HL-60 (cell line): ENCODE measurements around the gene DMD.

Experiments
- DNase-seq, 2 experiments: peaks; one replicate each; pipeline ENCODE4 v3.0.0-alpha.2; 2010 to 2020; ENCODE audit warnings: low read depth in 1 of 2, low spot score in 1 of 2
- H3K27ac ChIP-seq: fragments of 250-450 bp; sonication (Bioruptor Pico); replicated peaks from 2 replicates; pipeline ENCODE4 v1.5.1; 2020; ENCODE audit warnings: mild to moderate bottlenecking, moderate library complexity
- H3K27me3 ChIP-seq: fragments of 250-450 bp; sonication (Bioruptor Pico); 2 replicates; pipeline ENCODE4 v1.5.1; 2021; ENCODE audit warnings: mild to moderate bottlenecking, moderate library complexity; ENCODE audit not compliant: insufficient read depth, poor library complexity, severe bottlenecking
- H3K4me3 ChIP-seq: replicated peaks from 2 replicates; pipeline ENCODE4 v1.5.1; 2011; ENCODE audit warnings: mild to moderate bottlenecking, control low read depth, low read length; ENCODE audit not compliant: insufficient read depth
- GABPA ChIP-seq: IDR thresholded peaks from 2 replicates; pipeline ENCODE4 v1.6.1; 2012; ENCODE audit warnings: low read depth
- POLR2AphosphoS5 ChIP-seq: IDR thresholded peaks from 2 replicates; pipeline ENCODE4 v1.6.1; 2012; ENCODE audit warnings: low read depth
- SPI1 ChIP-seq: IDR thresholded peaks from 2 replicates; pipeline ENCODE4 v1.6.1; 2012; ENCODE audit warnings: low read depth, mild to moderate bottlenecking, borderline replicate concordance
- TF ChIP-seq, protein P1 (sequence below): IDR thresholded peaks from 2 replicates; pipeline ENCODE4 v1.6.1; 2012; ENCODE audit warnings: low read depth; ENCODE audit not compliant: insufficient replicate concordance
- TF ChIP-seq, protein P2 (sequence below): IDR thresholded peaks from one replicate; pipeline ENCODE4 v1.5.1; 2011; ENCODE audit warnings: low read length, control low read depth, inconsistent platforms; ENCODE audit not compliant: insufficient read depth

The DMD gene

DNA sequence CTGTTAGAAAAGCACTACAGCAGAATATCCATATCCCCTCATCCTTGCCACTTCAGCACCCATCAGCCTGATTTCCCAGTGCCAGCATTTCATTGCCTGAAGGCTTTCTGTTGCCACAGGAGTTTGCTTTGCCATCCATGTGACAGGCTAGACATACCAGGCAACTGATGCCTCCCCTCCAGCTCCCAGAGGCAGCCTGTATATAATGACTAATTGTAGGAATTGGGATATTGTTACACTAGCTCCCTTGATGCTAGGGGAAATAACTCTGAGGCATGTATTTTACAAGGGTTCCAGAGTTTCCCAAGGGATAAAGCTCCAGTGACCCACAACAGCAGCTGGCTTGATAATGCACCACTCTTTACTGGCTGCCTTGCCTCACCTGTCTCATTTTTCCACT is 1531.5 kb downstream of the DMD start:
- DNase-seq, result no peak
- TF ChIP-seq, protein P1, sequence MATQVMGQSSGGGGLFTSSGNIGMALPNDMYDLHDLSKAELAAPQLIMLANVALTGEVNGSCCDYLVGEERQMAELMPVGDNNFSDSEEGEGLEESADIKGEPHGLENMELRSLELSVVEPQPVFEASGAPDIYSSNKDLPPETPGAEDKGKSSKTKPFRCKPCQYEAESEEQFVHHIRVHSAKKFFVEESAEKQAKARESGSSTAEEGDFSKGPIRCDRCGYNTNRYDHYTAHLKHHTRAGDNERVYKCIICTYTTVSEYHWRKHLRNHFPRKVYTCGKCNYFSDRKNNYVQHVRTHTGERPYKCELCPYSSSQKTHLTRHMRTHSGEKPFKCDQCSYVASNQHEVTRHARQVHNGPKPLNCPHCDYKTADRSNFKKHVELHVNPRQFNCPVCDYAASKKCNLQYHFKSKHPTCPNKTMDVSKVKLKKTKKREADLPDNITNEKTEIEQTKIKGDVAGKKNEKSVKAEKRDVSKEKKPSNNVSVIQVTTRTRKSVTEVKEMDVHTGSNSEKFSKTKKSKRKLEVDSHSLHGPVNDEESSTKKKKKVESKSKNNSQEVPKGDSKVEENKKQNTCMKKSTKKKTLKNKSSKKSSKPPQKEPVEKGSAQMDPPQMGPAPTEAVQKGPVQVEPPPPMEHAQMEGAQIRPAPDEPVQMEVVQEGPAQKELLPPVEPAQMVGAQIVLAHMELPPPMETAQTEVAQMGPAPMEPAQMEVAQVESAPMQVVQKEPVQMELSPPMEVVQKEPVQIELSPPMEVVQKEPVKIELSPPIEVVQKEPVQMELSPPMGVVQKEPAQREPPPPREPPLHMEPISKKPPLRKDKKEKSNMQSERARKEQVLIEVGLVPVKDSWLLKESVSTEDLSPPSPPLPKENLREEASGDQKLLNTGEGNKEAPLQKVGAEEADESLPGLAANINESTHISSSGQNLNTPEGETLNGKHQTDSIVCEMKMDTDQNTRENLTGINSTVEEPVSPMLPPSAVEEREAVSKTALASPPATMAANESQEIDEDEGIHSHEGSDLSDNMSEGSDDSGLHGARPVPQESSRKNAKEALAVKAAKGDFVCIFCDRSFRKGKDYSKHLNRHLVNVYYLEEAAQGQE, result no peak
- TF ChIP-seq, protein P2, sequence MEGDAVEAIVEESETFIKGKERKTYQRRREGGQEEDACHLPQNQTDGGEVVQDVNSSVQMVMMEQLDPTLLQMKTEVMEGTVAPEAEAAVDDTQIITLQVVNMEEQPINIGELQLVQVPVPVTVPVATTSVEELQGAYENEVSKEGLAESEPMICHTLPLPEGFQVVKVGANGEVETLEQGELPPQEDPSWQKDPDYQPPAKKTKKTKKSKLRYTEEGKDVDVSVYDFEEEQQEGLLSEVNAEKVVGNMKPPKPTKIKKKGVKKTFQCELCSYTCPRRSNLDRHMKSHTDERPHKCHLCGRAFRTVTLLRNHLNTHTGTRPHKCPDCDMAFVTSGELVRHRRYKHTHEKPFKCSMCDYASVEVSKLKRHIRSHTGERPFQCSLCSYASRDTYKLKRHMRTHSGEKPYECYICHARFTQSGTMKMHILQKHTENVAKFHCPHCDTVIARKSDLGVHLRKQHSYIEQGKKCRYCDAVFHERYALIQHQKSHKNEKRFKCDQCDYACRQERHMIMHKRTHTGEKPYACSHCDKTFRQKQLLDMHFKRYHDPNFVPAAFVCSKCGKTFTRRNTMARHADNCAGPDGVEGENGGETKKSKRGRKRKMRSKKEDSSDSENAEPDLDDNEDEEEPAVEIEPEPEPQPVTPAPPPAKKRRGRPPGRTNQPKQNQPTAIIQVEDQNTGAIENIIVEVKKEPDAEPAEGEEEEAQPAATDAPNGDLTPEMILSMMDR, result no peak
- Histone ChIP-seq H3K27me3 (no peaks in the 10 kb centered on the region), H3K27ac (no peak overlapping the region), H3K4me3 (no peak overlapping the region)

DNA sequence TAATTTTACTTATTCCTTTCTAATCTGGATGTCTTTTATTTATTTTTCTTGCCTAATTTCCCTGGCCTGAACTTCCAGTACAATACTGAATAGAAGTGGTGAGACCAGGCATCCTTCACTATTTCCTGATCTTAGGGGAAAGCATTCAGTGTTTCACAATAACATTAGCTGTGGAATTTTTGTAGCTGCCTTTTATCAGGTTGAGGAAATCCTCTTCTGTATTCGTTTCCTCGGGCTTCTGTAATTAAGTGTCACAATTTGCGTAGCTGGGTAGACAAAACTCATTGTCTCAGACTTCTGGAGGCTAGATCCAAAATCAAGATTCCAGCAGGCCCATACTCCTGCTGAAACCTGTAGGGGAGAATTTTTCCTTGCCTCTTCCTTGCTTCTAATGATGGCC is 1541.1 kb downstream of the DMD start:
- TF ChIP-seq POLR2AphosphoS5, result no peak
- TF ChIP-seq, protein P2, result no peak
- TF ChIP-seq, protein P1, result no peak
- H3K27me3 ChIP-seq, result no peaks in the 10 kb centered on the region
- no peak overlapping the region for H3K4me3 ChIP-seq
- DNase-seq, result no peak
- H3K27ac ChIP-seq, result no peak overlapping the region

DNA sequence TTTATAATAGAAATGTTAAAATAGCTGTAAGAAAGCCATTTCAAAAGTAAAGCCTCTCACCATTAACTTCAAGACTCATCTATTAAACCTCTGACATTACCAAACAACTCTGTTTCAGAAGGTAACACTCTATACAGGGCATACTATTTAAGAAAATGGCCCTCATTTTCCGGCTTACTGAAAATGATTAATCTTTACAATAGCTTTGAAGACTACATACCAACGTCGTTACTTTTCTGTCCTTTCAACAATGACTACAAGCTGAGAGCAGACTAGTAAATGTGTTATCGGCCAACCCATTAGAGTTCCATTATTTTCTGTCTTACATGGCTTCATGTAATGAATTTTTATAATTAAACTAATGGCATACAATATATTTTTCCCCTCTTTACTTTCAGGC is 1545.9 kb downstream of the DMD start:
- no peaks in the 10 kb centered on the region for H3K27me3 ChIP-seq
- no peak for TF ChIP-seq POLR2AphosphoS5
- no peak for TF ChIP-seq SPI1
- TF ChIP-seq, protein P2, result no peak
- TF ChIP-seq, protein P1, result no peak
- TF ChIP-seq GABPA, result no peak
- H3K4me3 ChIP-seq, result no peak overlapping the region
- H3K27ac ChIP-seq, result no peak overlapping the region
- DNase-seq, result no peak
